Activated naive CD4-positive, alpha-beta T cell treated with anti-CD3 and anti-CD28 coated beads, Interleukin-2, amount 50 U/mL, for 16 hours (primary cell): ENCODE data around the gene PGAP1.
A peak's percentile ranks its signal among the peaks of the same experiment; 100 is the strongest.

Source experiments
- DNase-seq: peaks from one replicate; pipeline ENCODE4 v3.0.0-alpha.2; 2020

The PGAP1 gene

GRCh38 chr2:196926562-196927375 lies at the start of gene PGAP1:
Gene PGAP1 (minus strand): TSS chr2:196926707. CDS start chr2:196926616, 91 bp downstream.
- DNase-seq: peak; percentile 86

GRCh38 chr2:196974970-196975369 lies 48.5 kb upstream of the PGAP1 start:
- DNase-seq: no peak

GRCh38 chr2:196971574-196972279 lies 45.2 kb upstream of the PGAP1 start:
- DNase-seq: no peak

GRCh38 chr2:196970099-196970498 lies 43.6 kb upstream of the PGAP1 start:
- no peak for DNase-seq

GRCh38 chr2:196968516-196968915 lies 42.0 kb upstream of the PGAP1 start:
- no peak for DNase-seq

- no peak for DNase-seq
These were observed 41.3 kb upstream of the PGAP1 start for GRCh38 chr2:196967775-196968174.

GRCh38 chr2:196967116-196967515 lies 40.6 kb upstream of the PGAP1 start:
- no peak for DNase-seq

- no peak for DNase-seq
These were observed 39.6 kb upstream of the PGAP1 start for GRCh38 chr2:196966061-196966460.

GRCh38 chr2:196965651-196966050 lies 39.1 kb upstream of the PGAP1 start:
- no peak for DNase-seq

GRCh38 chr2:196963961-196964360 lies 37.5 kb upstream of the PGAP1 start:
- no peak for DNase-seq

- DNase-seq: no peak
These were observed 36.5 kb upstream of the PGAP1 start for GRCh38 chr2:196963043-196963442.

- no peak for DNase-seq
These were observed 35.8 kb upstream of the PGAP1 start for GRCh38 chr2:196962325-196962724.

- no peak for DNase-seq
These were observed 35.4 kb upstream of the PGAP1 start for GRCh38 chr2:196961889-196962288.

GRCh38 chr2:196959734-196960338 lies 33.3 kb upstream of the PGAP1 start:
- DNase-seq: no peak

GRCh38 chr2:196959281-196959680 lies 32.8 kb upstream of the PGAP1 start:
- no peak for DNase-seq

- DNase-seq: no peak
These were observed 31.5 kb upstream of the PGAP1 start for GRCh38 chr2:196957881-196958525.

GRCh38 chr2:196957442-196957841 lies 30.9 kb upstream of the PGAP1 start:
- DNase-seq: no peak

- no peak for DNase-seq
These were observed 29.6 kb upstream of the PGAP1 start for GRCh38 chr2:196956069-196956468.

- DNase-seq: no peak
These were observed 28.5 kb upstream of the PGAP1 start for GRCh38 chr2:196955036-196955435.

GRCh38 chr2:196954001-196954400 lies 27.5 kb upstream of the PGAP1 start:
- DNase-seq: no peak

GRCh38 chr2:196952936-196953335 lies 26.4 kb upstream of the PGAP1 start:
- no peak for DNase-seq

GRCh38 chr2:196951973-196952372 lies 25.5 kb upstream of the PGAP1 start:
- DNase-seq: no peak

GRCh38 chr2:196949116-196949515 lies 22.6 kb upstream of the PGAP1 start:
- DNase-seq: no peak
